H9 (cell line): ENCODE measurements around the gene FOXD2. TPM values are rescaled to one million over a fixed set of nuclear protein-coding genes. Genes with fewer than 3 reads are reported as not detected.

ENCODE experiments used
- DNase-seq: peaks from one replicate; pipeline ENCODE4 v3.0.0-alpha.2; 2017
- H2AFZ ChIP-seq: one replicate; pipeline ENCODE4 v1.6.1; 2013; ENCODE audit warnings: mild to moderate bottlenecking, low read length, control low read depth, moderate library complexity
- H2AK5ac ChIP-seq: 2 replicates; pipeline ENCODE4 v1.6.1; 2013; ENCODE audit warnings: low read length, control low read depth, mixed read lengths; ENCODE audit not compliant: insufficient read length
- H2BK120ac ChIP-seq: one replicate; pipeline ENCODE4 v1.6.1; 2013; ENCODE audit warnings: low read depth, mild to moderate bottlenecking, low read length, control low read depth, inconsistent platforms; ENCODE audit not compliant: poor library complexity, severe bottlenecking
- H2BK12ac ChIP-seq: 2 replicates; pipeline ENCODE4 v1.6.1; 2013; ENCODE audit warnings: low read length, control low read depth, mixed read lengths, low read depth; ENCODE audit not compliant: insufficient read length
- H2BK15ac ChIP-seq: 2 replicates; pipeline ENCODE4 v1.6.1; 2013; ENCODE audit warnings: low read depth, low read length, control low read depth
- H2BK20ac ChIP-seq: one replicate; pipeline ENCODE4 v1.6.1; 2013; ENCODE audit warnings: low read depth, mild to moderate bottlenecking, low read length, control low read depth, inconsistent platforms; ENCODE audit not compliant: poor library complexity, severe bottlenecking
- H2BK5ac ChIP-seq: 2 replicates; pipeline ENCODE4 v1.6.1; 2013; ENCODE audit warnings: low read length, control low read depth, mixed read lengths; ENCODE audit not compliant: insufficient read length
- H3K14ac ChIP-seq: 2 replicates; pipeline ENCODE4 v1.6.1; 2013; ENCODE audit warnings: low read length, control low read depth; ENCODE audit not compliant: insufficient read depth
- H3K18ac ChIP-seq: 2 replicates; pipeline ENCODE4 v1.6.1; 2013; ENCODE audit warnings: low read depth, mild to moderate bottlenecking, mixed read lengths, low read length, control low read depth; ENCODE audit not compliant: insufficient read length
- H3K23ac ChIP-seq: 2 replicates; pipeline ENCODE4 v1.6.1; 2013; ENCODE audit warnings: low read length, control low read depth, mixed read lengths, low read depth; ENCODE audit not compliant: insufficient read length
- H3K23me2 ChIP-seq: 2 replicates; pipeline ENCODE4 v1.6.1; 2013; ENCODE audit warnings: low read depth, mild to moderate bottlenecking, mixed read lengths, low read length, control low read depth; ENCODE audit not compliant: insufficient read length, poor library complexity, severe bottlenecking
- H3K27ac ChIP-seq: 2 replicates; pipeline ENCODE4 v1.5.1; 2013; ENCODE audit warnings: low read length, control low read depth, mixed read lengths, low read depth; ENCODE audit not compliant: insufficient read length
- H3K27me3 ChIP-seq: 2 replicates; pipeline ENCODE4 v1.6.1; 2013; ENCODE audit warnings: low read length, control low read depth, inconsistent platforms; ENCODE audit not compliant: insufficient read depth
- H3K4ac ChIP-seq: 2 replicates; pipeline ENCODE4 v1.6.1; 2013; ENCODE audit warnings: low read depth, mild to moderate bottlenecking, control low read depth, inconsistent platforms, low read length, moderate library complexity
- H3K4me1 ChIP-seq: 2 replicates; pipeline ENCODE4 v1.6.1; 2013; ENCODE audit warnings: low read length, control low read depth, inconsistent platforms; ENCODE audit not compliant: insufficient read depth
- H3K4me2 ChIP-seq: 2 replicates; pipeline ENCODE4 v1.6.1; 2013; ENCODE audit warnings: low read length, control low read depth, mixed read lengths; ENCODE audit not compliant: insufficient read length, insufficient read depth
- H3K56ac ChIP-seq: 2 replicates; pipeline ENCODE4 v1.6.1; 2013; ENCODE audit warnings: low read depth, mild to moderate bottlenecking, mixed read lengths, low read length, control low read depth; ENCODE audit not compliant: insufficient read length
- H3K79me1 ChIP-seq: 2 replicates; pipeline ENCODE4 v1.6.1; 2013; ENCODE audit warnings: low read depth, mild to moderate bottlenecking, moderate library complexity, low read length, control low read depth, inconsistent platforms; ENCODE audit not compliant: insufficient read depth, poor library complexity, severe bottlenecking
- H3K79me2 ChIP-seq: 2 replicates; pipeline ENCODE4 v1.6.1; 2013; ENCODE audit warnings: low read length, control low read depth, inconsistent platforms; ENCODE audit not compliant: insufficient read depth
- H3K9ac ChIP-seq: 2 replicates; pipeline ENCODE4 v1.6.1; 2013; ENCODE audit warnings: low read length, control low read depth, mixed read lengths; ENCODE audit not compliant: insufficient read length; ENCODE audit errors: extremely low read depth
- H3K9me3 ChIP-seq: one replicate; pipeline ENCODE4 v1.6.1; 2013; ENCODE audit warnings: low read depth, low read length, inconsistent platforms; ENCODE audit not compliant: control insufficient read depth
- H3T11ph ChIP-seq: one replicate; pipeline ENCODE4 v1.6.1; 2013; ENCODE audit warnings: mild to moderate bottlenecking, low read length, control low read depth, inconsistent platforms
- H4K20me1 ChIP-seq: one replicate; pipeline ENCODE4 v1.6.1; 2013; ENCODE audit not compliant: control insufficient read depth, insufficient read length, insufficient read depth
- H4K5ac ChIP-seq: 2 replicates; pipeline ENCODE4 v1.6.1; 2013; ENCODE audit warnings: low read depth, mild to moderate bottlenecking, mixed read lengths, low read length, control low read depth; ENCODE audit not compliant: insufficient read length
- H4K8ac ChIP-seq: replicated peaks from 2 replicates; pipeline ENCODE4 v1.6.1; 2013; ENCODE audit warnings: low read length, control low read depth, mixed read lengths, low read depth; ENCODE audit not compliant: insufficient read length
- H4K91ac ChIP-seq: 2 replicates; pipeline ENCODE4 v1.6.1; 2013; ENCODE audit warnings: low read depth, mild to moderate bottlenecking, moderate library complexity, mixed read lengths, low read length, control low read depth; ENCODE audit not compliant: insufficient read length
- H3K27ac Mint-ChIP-seq, 3 experiments: 2 replicates in 2 of 3; 3 replicates in 1 of 3; pipeline ENCODE4 v1.8.0; 2020 to 2021; ENCODE audit warnings: mixed read lengths in 3 of 3, mild to moderate bottlenecking in 1 of 3, moderate library complexity in 1 of 3
- H3K27me3 Mint-ChIP-seq: 2 replicates; pipeline ENCODE4 v1.8.0; 2021; ENCODE audit warnings: low read depth, mild to moderate bottlenecking, moderate library complexity, mixed read lengths
- H3K36me3 Mint-ChIP-seq, 3 experiments: 2 replicates in 2 of 3; 3 replicates in 1 of 3; pipeline ENCODE4 v1.8.0; 2020 to 2021; ENCODE audit warnings: low read depth in 3 of 3, mixed read lengths in 3 of 3; ENCODE audit not compliant: insufficient read depth in 1 of 3
- H3K4me1 Mint-ChIP-seq, 2 experiments: 2 replicates each; pipeline ENCODE4 v1.8.0; 2020; ENCODE audit warnings: mixed read lengths in 2 of 2
- H3K4me3 Mint-ChIP-seq, 2 experiments: 2 replicates in 1 of 2; 3 replicates in 1 of 2; pipeline ENCODE4 v1.8.0; 2020 to 2021; ENCODE audit warnings: mild to moderate bottlenecking in 2 of 2, mixed read lengths in 2 of 2, moderate library complexity in 1 of 2
- H3K9me3 Mint-ChIP-seq, 2 experiments: 2 replicates in 1 of 2; 3 replicates in 1 of 2; pipeline ENCODE4 v1.8.0; 2020; ENCODE audit warnings: mild to moderate bottlenecking in 2 of 2, mixed read lengths in 2 of 2, moderate library complexity in 1 of 2
- WGBS: extraction: QIAGEN DNeasy Blood & Tissue Kit; methylation state at CpG from one replicate; pipeline ENCODE4 v1.1.7; 2013; ENCODE audit warnings: missing lambda C conversion rate, low lambda C conversion rate, mixed read lengths; ENCODE audit not compliant: insufficient read length; ENCODE audit errors: extremely low coverage; 5-methylcytosine and 5-hydroxymethylcytosine counted together
- total RNA-seq: library from RNA; stranded (reverse); gene quantifications from 2 replicates; pipeline ENCODE4 v1.2.1, GENCODE V29; 2021
- TF ChIP-seq, protein P1 (sequence below): fragments of 200-600 bp; sonication (generic); conservative IDR thresholded peaks from 3 replicates; pipeline ENCODE4 v1.8.0; 2021; ENCODE audit warnings: antibody characterized with exemption, mild to moderate bottlenecking

Gene FOXD2
- total RNA-seq, 1 experiment from 2014 or later = not detected

DNA sequence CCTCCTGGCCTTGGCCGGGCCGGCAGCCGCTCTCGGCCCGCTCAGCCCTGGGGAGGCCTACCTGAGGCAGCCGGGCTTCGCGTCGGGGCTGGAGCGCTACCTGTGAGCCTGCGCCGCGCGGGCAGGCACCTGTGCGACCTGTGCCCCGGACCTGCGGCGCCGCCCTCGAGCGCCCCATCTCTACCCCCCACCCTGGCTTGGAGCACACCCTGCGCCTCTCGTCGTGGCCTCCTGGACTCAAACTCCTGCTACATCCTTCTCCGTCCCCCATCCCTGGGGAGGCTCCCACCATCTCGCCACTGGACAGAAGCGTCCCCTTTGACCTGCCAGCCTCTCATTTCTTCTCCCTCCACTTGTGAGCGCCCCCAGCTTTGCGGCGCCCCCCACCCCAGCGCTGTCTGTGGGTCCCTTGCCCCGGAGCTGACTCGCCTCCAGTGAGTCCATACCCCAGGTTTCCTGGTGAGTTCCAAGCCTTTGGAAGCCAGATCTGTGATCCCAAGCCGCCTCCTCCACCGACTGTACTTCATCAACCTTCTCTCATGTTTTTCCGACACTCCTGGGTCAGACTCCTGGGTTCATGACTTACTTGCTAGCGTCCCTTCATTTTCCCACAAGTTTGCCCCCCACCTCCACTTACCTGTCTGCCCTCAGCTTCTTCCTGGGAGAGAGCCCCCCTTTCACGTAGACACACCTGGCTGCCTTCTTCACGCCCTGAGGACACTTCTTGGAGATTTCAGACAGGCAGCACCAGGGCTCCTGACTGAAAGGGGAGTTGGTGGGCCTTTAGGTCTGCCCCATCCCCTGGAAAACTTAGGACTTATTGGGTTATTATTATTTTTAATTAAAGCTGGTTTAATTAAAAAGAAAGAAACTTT is 20.4 kb upstream of the FOXD2 start:
- no CpG with 5 or more reads among the region's 39 CpGs for WGBS
- Histone ChIP-seq H3K14ac (no peak overlapping the region; the same call in 1 of the 2 replicates), H2BK5ac (no peak overlapping the region), H3K4me1 (no peaks in the 10 kb centered on the region), H2BK12ac (no peak overlapping the region), H3K4ac (no peak overlapping the region), H3K4me2 (peak overlapping the region; percentile 2), H3K56ac (no peak overlapping the region), H3K9me3 (no peaks in the 10 kb centered on the region), H3K79me1 (no peaks in the 10 kb centered on the region), H4K5ac (no peak overlapping the region), H3K27ac (no peak overlapping the region), H2BK15ac (no peak overlapping the region), H2BK20ac (no peak overlapping the region), H3T11ph (no peak overlapping the region), H3K18ac (no peak overlapping the region), H2AK5ac (no peak overlapping the region), H3K9ac (no peak overlapping the region), H4K20me1 (no peaks in the 10 kb centered on the region), H3K23ac (no peak overlapping the region), H4K91ac (no peak overlapping the region), H3K23me2 (no peaks in the 10 kb centered on the region), H2BK120ac (no peak overlapping the region), H4K8ac (no peak overlapping the region), H2AFZ (no peak overlapping the region), H3K27me3 (peaks cover 57% of the 10 kb centered on the region), H3K79me2 (no peaks in the 10 kb centered on the region)
- Mint-ChIP-seq H3K27ac (peak overlapping the region in 1 of 3 experiments; percentile 19; a peak in 1 of 7 replicates), H3K27me3 (peaks cover 94% of the 10 kb centered on the region), H3K4me3 (peak overlapping the region; percentile 44 to 80), H3K9me3 (peaks cover 0 to 9% of the 10 kb centered on the region in 2 experiments; a peak in 2 of 5 replicates), H3K36me3 (peaks cover 0 to 5% (median 0%) of the 10 kb centered on the region in 3 experiments; a peak in 1 of 7 replicates), H3K4me1 (peaks cover 5 to 14% of the 10 kb centered on the region in 2 experiments; a peak in 3 of 4 replicates)
- TF ChIP-seq, protein P1, sequence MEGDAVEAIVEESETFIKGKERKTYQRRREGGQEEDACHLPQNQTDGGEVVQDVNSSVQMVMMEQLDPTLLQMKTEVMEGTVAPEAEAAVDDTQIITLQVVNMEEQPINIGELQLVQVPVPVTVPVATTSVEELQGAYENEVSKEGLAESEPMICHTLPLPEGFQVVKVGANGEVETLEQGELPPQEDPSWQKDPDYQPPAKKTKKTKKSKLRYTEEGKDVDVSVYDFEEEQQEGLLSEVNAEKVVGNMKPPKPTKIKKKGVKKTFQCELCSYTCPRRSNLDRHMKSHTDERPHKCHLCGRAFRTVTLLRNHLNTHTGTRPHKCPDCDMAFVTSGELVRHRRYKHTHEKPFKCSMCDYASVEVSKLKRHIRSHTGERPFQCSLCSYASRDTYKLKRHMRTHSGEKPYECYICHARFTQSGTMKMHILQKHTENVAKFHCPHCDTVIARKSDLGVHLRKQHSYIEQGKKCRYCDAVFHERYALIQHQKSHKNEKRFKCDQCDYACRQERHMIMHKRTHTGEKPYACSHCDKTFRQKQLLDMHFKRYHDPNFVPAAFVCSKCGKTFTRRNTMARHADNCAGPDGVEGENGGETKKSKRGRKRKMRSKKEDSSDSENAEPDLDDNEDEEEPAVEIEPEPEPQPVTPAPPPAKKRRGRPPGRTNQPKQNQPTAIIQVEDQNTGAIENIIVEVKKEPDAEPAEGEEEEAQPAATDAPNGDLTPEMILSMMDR = no peak
- DNase-seq = peak; percentile 48
